Mammary epithelial cell (primary cell): Measurements from ENCODE around the gene MRGPRX2.

Experiments used
- CTCF ChIP-seq, 2 donors: IDR thresholded peaks in 1 of 2; conservative IDR thresholded peaks in 1 of 2; 2 replicates each; pipeline ENCODE4 v1.5.1; 2011 to 2012; ENCODE audit warnings: inconsistent platforms in 2 of 2, low read length in 2 of 2, mild to moderate bottlenecking in 2 of 2, control low read depth in 1 of 2, low read depth in 1 of 2; ENCODE audit not compliant: insufficient read depth in 1 of 2; ENCODE audit errors: extremely low read depth in 1 of 2
- EZH2 ChIP-seq: IDR thresholded peaks from 2 replicates; pipeline ENCODE4 v1.6.1; 2012; ENCODE audit warnings: low read length, inconsistent platforms, borderline replicate concordance

- TF ChIP-seq EZH2, result no peak
- TF ChIP-seq CTCF (conservative IDR thresholded peaks at IDR 0.05 in 1 of 2, IDR thresholded peaks at IDR 0.05 in 1 of 2; ENCODE audit: extremely low read depth in 1 of 2, insufficient read depth in 1 of 2, low read depth in 1 of 2, low read length in 2 of 2), result no peak
Measured at GRCh38 chr11:19072464-19072863, 11.9 kb upstream of the MRGPRX2 start.
